Endothelial cell of umbilical vein (primary cell): ENCODE results near the gene RAB12. TPM values are rescaled to one million over a fixed set of nuclear protein-coding genes. Genes with fewer than 3 reads are reported as not detected.

Source experiments
- BruUV-seq: library from RNA; stranded (reverse); fragments of 400-500 nt; replicated peaks from 2 replicates; lab custom pipeline; 2021; lab: Mats Ljungman, UMichigan
- CTCF ChIA-PET: fragments of 300-600, 350-600 bp; sonication (Branson Sonifier 250); formaldehyde crosslinking; loops from one replicate; lab custom pipeline; 2021; ENCODE audit warnings: antibody characterized with exemption, inconsistent platforms; lab: Charles Lee
- POLR2A ChIA-PET: fragments of 300-600, 350-600 bp; sonication (Branson Sonifier 250); formaldehyde crosslinking; loops from one replicate; lab custom pipeline; 2021; ENCODE audit warnings: antibody characterized with exemption, inconsistent platforms; lab: Charles Lee
- DNase-seq: peaks from one replicate; pipeline ENCODE4 v3.0.0-alpha.2; 2011; ENCODE audit warnings: low read depth, low spot score
- FAIRE-seq: peaks from 2 replicates; lab custom pipeline; 2011; peaks lifted over from hg19 to GRCh38; lab: Jason Lieb, UNC
- H2AFZ ChIP-seq: 2 replicates; pipeline ENCODE4 v1.6.0; 2012; ENCODE audit warnings: low read depth, low read length, control low read depth, inconsistent platforms
- H3K27ac ChIP-seq: 2 replicates; pipeline ENCODE4 v1.5.1; 2011; ENCODE audit warnings: low read depth, mild to moderate bottlenecking, control low read depth, low read length, moderate library complexity; ENCODE audit not compliant: insufficient read depth
- H3K27me3 ChIP-seq, 2 experiments: 2 replicates each; pipeline versions ENCODE4 v1.6.0 to v1.6.1; 2011; ENCODE audit warnings: low read length in 2 of 2, mixed read lengths in 1 of 2; ENCODE audit not compliant: control insufficient read depth in 2 of 2, insufficient read depth in 2 of 2
- H3K36me3 ChIP-seq, 2 experiments: 2 replicates in 1 of 2; 3 replicates in 1 of 2; pipeline ENCODE4 v1.5.1; 2011; ENCODE audit warnings: low read length in 2 of 2, mild to moderate bottlenecking in 1 of 2, moderate library complexity in 1 of 2; ENCODE audit not compliant: control insufficient read depth in 2 of 2, insufficient read depth in 2 of 2; ENCODE audit errors: extremely low read depth in 1 of 2
- H3K4me1 ChIP-seq: 3 replicates; pipeline ENCODE4 v1.5.1; 2011; ENCODE audit warnings: mild to moderate bottlenecking, low read length; ENCODE audit not compliant: control insufficient read depth, insufficient read depth; ENCODE audit errors: extremely low read depth
- H3K4me2 ChIP-seq: 2 replicates; pipeline ENCODE4 v1.6.1; 2011; ENCODE audit warnings: low read length, control low read depth, mixed read lengths; ENCODE audit not compliant: insufficient read depth
- H3K4me3 ChIP-seq, 3 experiments: fragments of 200-600 bp in 1 of 3; sonication (generic), shearing (Covaris generic) in 1 of 3; replicated peaks in 1 of 3; 2 replicates each; pipeline ENCODE4 v1.5.1; 2011 to 2016; ENCODE audit warnings: control low read depth in 3 of 3, low read length in 3 of 3, mild to moderate bottlenecking in 2 of 3, inconsistent platforms in 1 of 3, low read depth in 1 of 3, moderate library complexity in 1 of 3; ENCODE audit not compliant: insufficient read depth in 1 of 3
- H3K79me2 ChIP-seq: 2 replicates; pipeline ENCODE4 v1.6.0; 2012; ENCODE audit warnings: low read length, inconsistent platforms; ENCODE audit not compliant: control insufficient read depth, insufficient read depth
- H3K9ac ChIP-seq: replicated peaks from 2 replicates; pipeline ENCODE3; 2011; ENCODE audit warnings: low read length, control low read depth; ENCODE audit not compliant: insufficient read depth; ENCODE audit errors: extremely low read depth
- H3K9me1 ChIP-seq: replicated peaks from 3 replicates; pipeline ENCODE4 v1.6.0; 2011; ENCODE audit warnings: mild to moderate bottlenecking, low read length; ENCODE audit not compliant: control insufficient read depth, insufficient read depth; ENCODE audit errors: extremely low read depth
- H3K9me3 ChIP-seq: replicated peaks from 2 replicates; pipeline ENCODE4 v1.5.1; 2012; ENCODE audit warnings: low read length, inconsistent platforms; ENCODE audit not compliant: control insufficient read depth, insufficient read depth
- H4K20me1 ChIP-seq: replicated peaks from 2 replicates; pipeline ENCODE3; 2011; ENCODE audit warnings: mild to moderate bottlenecking, low read length; ENCODE audit not compliant: control insufficient read depth, insufficient read depth; ENCODE audit errors: extremely low read depth
- EZH2 ChIP-seq: IDR thresholded peaks from 2 replicates; pipeline ENCODE4 v1.6.1; 2012; ENCODE audit warnings: borderline replicate concordance, low read depth, mild to moderate bottlenecking, moderate library complexity, low read length, inconsistent platforms; ENCODE audit not compliant: severe bottlenecking
- FOS ChIP-seq: IDR thresholded peaks from 2 replicates; pipeline ENCODE4 v1.6.1; 2011; ENCODE audit warnings: mild to moderate bottlenecking, low read length, moderate library complexity, borderline replicate concordance; ENCODE audit not compliant: insufficient read depth
- GATA2 ChIP-seq: IDR thresholded peaks from 2 replicates; pipeline ENCODE4 v1.7.0; 2011; ENCODE audit warnings: low read depth, mild to moderate bottlenecking, moderate library complexity, mixed read lengths, low read length; ENCODE audit not compliant: insufficient read length, insufficient read depth
- JUN ChIP-seq: IDR thresholded peaks from 2 replicates; pipeline ENCODE4 v1.6.1; 2011; ENCODE audit warnings: borderline replicate concordance, low read depth; ENCODE audit not compliant: insufficient read length, insufficient read depth
- MYC ChIP-seq: IDR thresholded peaks from one replicate; pipeline ENCODE4 v1.6.1; 2011; ENCODE audit warnings: mild to moderate bottlenecking, low read depth, low read length
- POLR2A ChIP-seq: IDR thresholded peaks from 2 replicates; pipeline ENCODE4 v1.6.1; 2012; ENCODE audit warnings: low read depth, mild to moderate bottlenecking, control low read depth, low read length
- POLR2AphosphoS5 ChIP-seq: IDR thresholded peaks from 2 replicates; pipeline ENCODE4 v1.6.1; 2012; ENCODE audit warnings: low read depth, mild to moderate bottlenecking, control low read depth, low read length, moderate library complexity; ENCODE audit not compliant: insufficient read depth
- dilution Hi-C: fragments of 300-500 bp; cut with MboI; formaldehyde crosslinking; loops from one replicate; pipeline ENCODE4 v1.15.0; 2019; ENCODE audit warnings: low sequenced_read_pairs; ENCODE audit not compliant: extremely low pct_ligation_motif_present
- intact Hi-C: fragments of 100-400 bp; cut with micrococcal nuclease; formaldehyde crosslinking; loops from one replicate; pipeline ENCODE4 v1.10.0; 2022
- polyA plus RNA-seq, 4 experiments: library from polyadenylated mRNA; depleted of rRNA in 3 of 4; stranded (reverse) in 3 of 4; unstranded in 1 of 4; fragments of >200 nt; gene quantifications; 2 replicates each; pipeline versions ENCODE4 v1.2.1 to v1.2.3, GENCODE V29; 2011 to 2012; ENCODE audit warnings: missing spikeins in 1 of 4
- total RNA-seq: library from RNA; stranded (reverse); gene quantifications from 2 replicates; pipeline ENCODE4 v1.2.3, GENCODE V29; 2021
- TF ChIP-seq, protein P1 (sequence below): IDR thresholded peaks from 2 replicates; pipeline ENCODE4 v1.6.1; 2011; ENCODE audit not compliant: insufficient read depth, insufficient read length
- TF ChIP-seq, protein P2 (sequence below), 2 donors: IDR thresholded peaks; 1 replicate in 1 of 2; 2 replicates in 1 of 2; pipeline ENCODE4 v1.5.1; 2011; ENCODE audit warnings: low read length in 2 of 2, mild to moderate bottlenecking in 2 of 2, moderate library complexity in 2 of 2, control low read depth in 1 of 2, inconsistent platforms in 1 of 2, low read depth in 1 of 2; ENCODE audit not compliant: insufficient read depth in 1 of 2; ENCODE audit errors: extremely low read depth in 1 of 2

Gene RAB12
- total and polyA plus RNA-seq, 2 donors (not counting 3 experiments of a cell fraction or from before 2014, with no cell fraction given): 11.5 to 42.0 TPM

DNA sequence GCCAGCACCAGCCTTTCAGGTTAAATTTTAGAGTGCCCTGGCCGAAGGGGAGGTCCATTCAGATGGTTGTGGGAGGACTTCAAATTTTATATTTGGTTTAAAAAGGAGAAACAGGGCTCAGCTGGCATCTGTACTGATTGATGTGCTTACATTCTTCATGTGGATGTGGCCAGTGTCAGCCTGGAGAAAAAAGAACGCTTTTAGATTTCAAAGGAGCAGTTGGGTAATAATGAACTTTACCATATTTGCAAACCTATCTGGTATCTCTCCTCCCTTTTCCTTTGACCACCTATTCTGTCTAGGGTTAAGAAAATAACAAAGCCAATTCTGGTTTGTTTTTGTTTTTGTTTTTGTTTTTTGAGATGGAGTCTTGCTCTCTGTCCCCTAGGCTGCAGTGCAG is 21.3 kb downstream of the RAB12 start:
- Histone ChIP-seq H3K4me2 (no peak overlapping the region), H3K4me1 (peaks cover 29% of the 10 kb centered on the region), H3K36me3 (peaks cover 8% of the 10 kb centered on the region in 2 experiments), H2AFZ (no peak overlapping the region), H4K20me1 (no peaks in the 10 kb centered on the region), H3K27ac (no peak overlapping the region), H3K27me3 (no peaks in the 10 kb centered on the region), H3K9ac (no peak overlapping the region), H3K9me3 (no peaks in the 10 kb centered on the region), H3K4me3 (no peak overlapping the region), H3K9me1 (no peaks in the 10 kb centered on the region), H3K79me2 (peaks cover 39% of the 10 kb centered on the region)
- POLR2A ChIA-PET: no interaction called here
- TF ChIP-seq FOS (no peak), JUN (no peak), EZH2 (no peak), POLR2AphosphoS5 (no peak), POLR2A (no peak), MYC (no peak), GATA2 (no peak)
- TF ChIP-seq, protein P1, sequence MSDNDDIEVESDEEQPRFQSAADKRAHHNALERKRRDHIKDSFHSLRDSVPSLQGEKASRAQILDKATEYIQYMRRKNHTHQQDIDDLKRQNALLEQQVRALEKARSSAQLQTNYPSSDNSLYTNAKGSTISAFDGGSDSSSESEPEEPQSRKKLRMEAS: no peak
- TF ChIP-seq, protein P2, sequence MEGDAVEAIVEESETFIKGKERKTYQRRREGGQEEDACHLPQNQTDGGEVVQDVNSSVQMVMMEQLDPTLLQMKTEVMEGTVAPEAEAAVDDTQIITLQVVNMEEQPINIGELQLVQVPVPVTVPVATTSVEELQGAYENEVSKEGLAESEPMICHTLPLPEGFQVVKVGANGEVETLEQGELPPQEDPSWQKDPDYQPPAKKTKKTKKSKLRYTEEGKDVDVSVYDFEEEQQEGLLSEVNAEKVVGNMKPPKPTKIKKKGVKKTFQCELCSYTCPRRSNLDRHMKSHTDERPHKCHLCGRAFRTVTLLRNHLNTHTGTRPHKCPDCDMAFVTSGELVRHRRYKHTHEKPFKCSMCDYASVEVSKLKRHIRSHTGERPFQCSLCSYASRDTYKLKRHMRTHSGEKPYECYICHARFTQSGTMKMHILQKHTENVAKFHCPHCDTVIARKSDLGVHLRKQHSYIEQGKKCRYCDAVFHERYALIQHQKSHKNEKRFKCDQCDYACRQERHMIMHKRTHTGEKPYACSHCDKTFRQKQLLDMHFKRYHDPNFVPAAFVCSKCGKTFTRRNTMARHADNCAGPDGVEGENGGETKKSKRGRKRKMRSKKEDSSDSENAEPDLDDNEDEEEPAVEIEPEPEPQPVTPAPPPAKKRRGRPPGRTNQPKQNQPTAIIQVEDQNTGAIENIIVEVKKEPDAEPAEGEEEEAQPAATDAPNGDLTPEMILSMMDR (IDR thresholded peaks at IDR 0.05; ENCODE audit: extremely low read depth in 1 of 2, insufficient read depth in 1 of 2, low read depth in 1 of 2, low read length in 2 of 2): no peak
- FAIRE-seq (no peak), DNase-seq (no peak)
- dilution Hi-C loops: loop anchor here (25.0 kb wide), 1 partner anchor 357 kb away; no protein-coding TSS in a partner anchor
- no TSS peak for BruUV-seq
- CTCF ChIA-PET: interaction anchor here (1.4 kb wide), 1 partner anchor 21 kb away, joined by 3 read pairs; the partner anchor contains the start of gene RAB12
- intact Hi-C loops: no loop called here
